A549 (cell line): ENCODE results near the gene DGKK.

Experiments
- CEBPB ChIP-seq, 2 experiments: fragments of >200 bp in 1 of 2; sonication (Bioruptor Twin) in 1 of 2; formaldehyde crosslinking in 1 of 2; IDR thresholded peaks; 2 replicates each; pipeline ENCODE4 v1.6.1; 2012 to 2016
- CTCF ChIP-seq: fragments of >200 bp; sonication (Bioruptor Twin); formaldehyde crosslinking; IDR thresholded peaks from 3 replicates; pipeline ENCODE4 v1.5.1; 2016
- HDAC2 ChIP-seq: fragments of 200-600 bp; sonication (generic); IDR thresholded peaks from 2 replicates; pipeline ENCODE4 v1.6.1; 2016
- HMGXB4 ChIP-seq: fragments of 250-450 bp; sonication (Bioruptor Pico); IDR thresholded peaks from 2 replicates; pipeline ENCODE4 v1.5.0; 2021; ENCODE audit warnings: mild to moderate bottlenecking, moderate library complexity, borderline replicate concordance
- JUNB ChIP-seq: fragments of >200 bp; sonication (Bioruptor Twin); formaldehyde crosslinking; IDR thresholded peaks from 2 replicates; pipeline ENCODE4 v1.6.1; 2016
- MAX ChIP-seq: IDR thresholded peaks from 2 replicates; pipeline ENCODE4 v1.6.1; 2012
- MAZ ChIP-seq: fragments of 150-350 bp; IDR thresholded peaks from 2 replicates; pipeline ENCODE4 v1.6.1; 2014; ENCODE audit warnings: antibody characterized with exemption, low read depth, low read length, borderline replicate concordance
- POLR2A ChIP-seq: IDR thresholded peaks from 2 replicates; pipeline ENCODE4 v1.6.1; 2012; ENCODE audit warnings: mild to moderate bottlenecking, low read length
- POLR2AphosphoS2 ChIP-seq: conservative IDR thresholded peaks from 2 replicates; pipeline ENCODE4 v1.6.1; 2012; ENCODE audit warnings: low read length, improper control_type of control experiment, inconsistent platforms
- RCOR1 ChIP-seq: fragments of 150-350 bp; IDR thresholded peaks from 2 replicates; pipeline ENCODE4 v1.6.1; 2014; ENCODE audit warnings: antibody characterized with exemption, low read length, low read depth
- USF2 ChIP-seq: fragments of 450-650 bp; IDR thresholded peaks from 2 replicates; pipeline ENCODE4 v1.6.1; 2014; ENCODE audit warnings: antibody characterized with exemption

- TF ChIP-seq CTCF (no peak), JUNB (no peak), HDAC2 (no peak), RCOR1 (no peak), HMGXB4 (CRISPR knock-in tag) (no peak), POLR2A (no peak), POLR2AphosphoS2 (no peak), MAX (no peak), USF2 (no peak), MAZ (no peak), CEBPB (IDR thresholded peaks at IDR 0.05) (no peak)
Measured at GRCh38 chrX:50343917-50344316, 126.7 kb downstream of the DGKK start.
